Prostate gland (tissue), 2 donors: ENCODE data around the gene BIK. TPM values are rescaled to one million over a fixed set of nuclear protein-coding genes. Genes with fewer than 3 reads are reported as not detected.
"Not testable (repeated sequence)": the region's sequence is repeated elsewhere in the genome, so short reads cannot be mapped to it uniquely, and the experiment has no call there.

Experiments
- DNase-seq: peaks from one replicate; pipeline ENCODE4 v3.0.0-alpha.2; 2019; ENCODE audit warnings: low spot score
- H3K27ac ChIP-seq, 2 donors: fragments of 200-600 bp; sonication (generic); 2 replicates each; pipeline ENCODE4 v1.5.1; 2017 to 2019
- H3K27me3 ChIP-seq: fragments of 200-600 bp; sonication (generic); replicated peaks from 2 replicates; pipeline ENCODE4 v1.5.1; 2019; ENCODE audit not compliant: insufficient read depth
- H3K36me3 ChIP-seq, 2 donors: fragments of 200-600 bp; sonication (generic); 1 replicate in 1 of 2; 2 replicates in 1 of 2; pipeline versions ENCODE4 v1.5.1 to v1.8.1; 2017 to 2019
- H3K4me1 ChIP-seq: fragments of 200-600 bp; sonication (generic); replicated peaks from 2 replicates; pipeline ENCODE4 v1.5.1; 2019
- H3K4me3 ChIP-seq, 2 donors: fragments of 200-600 bp; sonication (generic); 2 replicates each; pipeline ENCODE4 v1.5.1; 2017 to 2019
- H3K9me3 ChIP-seq: fragments of 200-600 bp; sonication (generic); 2 replicates; pipeline ENCODE4 v1.5.1; 2017
- CTCF ChIP-seq, 4 experiments: fragments of 200-600 bp in 2 of 4; fragments of 450-650 bp in 2 of 4; sonication (generic) in 2 of 4; IDR thresholded peaks; 1 replicate in 3 of 4; 2 replicates in 1 of 4; pipeline ENCODE4 v1.5.1; 2016 to 2019; ENCODE audit warnings: antibody characterized with exemption in 4 of 4, mild to moderate bottlenecking in 2 of 4, moderate library complexity in 2 of 4
- POLR2A ChIP-seq: fragments of 450-650 bp; IDR thresholded peaks from one replicate; pipeline ENCODE4 v1.6.1; 2016; ENCODE audit warnings: antibody characterized with exemption, mild to moderate bottlenecking
- POLR2AphosphoS5 ChIP-seq: sonication (generic); formaldehyde crosslinking; IDR thresholded peaks from one replicate; pipeline ENCODE4 v1.6.1; 2017; ENCODE audit warnings: antibody characterized with exemption
- WGBS: methylation state at CpG from one replicate; pipeline ENCODE4 v1.1.5; 2018; 5-methylcytosine and 5-hydroxymethylcytosine counted together
- intact Hi-C: fragments of 100-400 bp; cut with DNase I; formaldehyde crosslinking; loops from one replicate; pipeline ENCODE4 v1.14.2; 2022
- total RNA-seq, 2 donors: library from RNA; depleted of rRNA; stranded (reverse); fragments of >200 nt; gene quantifications; one replicate each; pipeline ENCODE4 v1.1.0, GENCODE V29; 2016

Gene BIK
- total RNA-seq, 2 donors from 2014 or later = 22.1 to 68.4 TPM

GRCh38 chr22:43100225-43100624, 10.3 kb upstream of the BIK start:
- no peaks in the 10 kb centered on the region for H3K9me3 ChIP-seq
- H3K27ac ChIP-seq = no peak overlapping the region
- no peaks in the 10 kb centered on the region for H3K27me3 ChIP-seq
- no peaks in the 10 kb centered on the region for H3K4me1 ChIP-seq
- WGBS = 58% methylated on average over 5 of the region's 5 CpGs
- intact Hi-C loops = no loop called here
- no peaks in the 10 kb centered on the region for H3K36me3 ChIP-seq
- TF ChIP-seq CTCF (IDR thresholded peaks at IDR 0.05) = no peak
- TF ChIP-seq POLR2A = no peak
- H3K4me3 ChIP-seq = no peak overlapping the region
- no peak for DNase-seq

- WGBS = 92% methylated on average over 7 of the region's 7 CpGs
- TF ChIP-seq POLR2A = no peak
- TF ChIP-seq CTCF (IDR thresholded peaks at IDR 0.05) = no peak
- no peak for TF ChIP-seq POLR2AphosphoS5
Observed at GRCh38 chr22:43101306-43101705, 9.2 kb upstream of the BIK start.

GRCh38 chr22:43104056-43104625, 6.4 kb upstream of the BIK start:
- intact Hi-C loops, H3K4me1 ChIP-seq, H3K27me3 ChIP-seq, H3K36me3 ChIP-seq, H3K9me3 ChIP-seq, H3K4me3 ChIP-seq, DNase-seq: not testable (repeated sequence)
- WGBS = 65% methylated on average over 15 of the region's 15 CpGs
- peak overlapping the region in 1 of 2 donors; percentile 41 for H3K27ac ChIP-seq

More at GRCh38 chr22:43101306-43101705, 9.2 kb upstream of the BIK start:
- Histone ChIP-seq H3K27ac (no peak overlapping the region), H3K4me3 (no peak overlapping the region), H3K9me3 (no peaks in the 10 kb centered on the region), H3K27me3 (no peaks in the 10 kb centered on the region), H3K36me3 (no peaks in the 10 kb centered on the region), H3K4me1 (no peaks in the 10 kb centered on the region)
- DNase-seq = no peak
- intact Hi-C loops = no loop called here

- H3K27me3 ChIP-seq, H3K9me3 ChIP-seq, DNase-seq, H3K36me3 ChIP-seq, H3K4me1 ChIP-seq, intact Hi-C loops, H3K4me3 ChIP-seq: not testable (repeated sequence)
- peak overlapping the region in 1 of 2 donors; percentile 41 for H3K27ac ChIP-seq
- WGBS = 100% methylated on average over 3 of the region's 3 CpGs
Observed at GRCh38 chr22:43104950-43105349, 5.6 kb upstream of the BIK start.

- WGBS = 94% methylated on average over 8 of the region's 8 CpGs
- TF ChIP-seq POLR2AphosphoS5 (no peak), CTCF (IDR thresholded peaks at IDR 0.05) (no peak), POLR2A (no peak)
- intact Hi-C loops = no loop called here
- Histone ChIP-seq H3K4me1 (no peaks in the 10 kb centered on the region), H3K4me3 (no peak overlapping the region), H3K27ac (no peak overlapping the region), H3K36me3 (no peaks in the 10 kb centered on the region), H3K27me3 (no peaks in the 10 kb centered on the region), H3K9me3 (no peaks in the 10 kb centered on the region)
- DNase-seq = no peak
Observed at GRCh38 chr22:43106302-43106701, 4.2 kb upstream of the BIK start.

- H3K27ac ChIP-seq = no peak overlapping the region
- H3K4me3 ChIP-seq = no peak overlapping the region
- intact Hi-C loops = no loop called here
- no peak for DNase-seq
- H3K36me3 ChIP-seq = no peaks in the 10 kb centered on the region
- H3K27me3 ChIP-seq = no peaks in the 10 kb centered on the region
- no peaks in the 10 kb centered on the region for H3K9me3 ChIP-seq
- H3K4me1 ChIP-seq = peaks cover 5% of the 10 kb centered on the region
- 39% methylated on average over 5 of the region's 5 CpGs for WGBS
- TF ChIP-seq POLR2A (no peak), CTCF (IDR thresholded peaks at IDR 0.05) (no peak), POLR2AphosphoS5 (no peak)
Observed at GRCh38 chr22:43109511-43109910, 1.0 kb upstream of the BIK start.
